Spleen (tissue), 11 donors: ENCODE measurements around the gene ELFN2. TPM values are rescaled to one million over a fixed set of nuclear protein-coding genes. Genes with fewer than 3 reads are reported as not detected.

Experiments used
- DNase-seq: peaks from one replicate; pipeline ENCODE4 v3.0.0-alpha.2; 2020
- H3K27ac ChIP-seq, 8 donors: fragments of 200-600 bp; sonication (generic) in 7 of 8; 1 replicate in 4 of 8; 2 replicates in 4 of 8; pipeline versions ENCODE4 v1.5.0 to v1.8.0; 2016 to 2021; ENCODE audit warnings: inconsistent platforms in 4 of 8, mild to moderate bottlenecking in 4 of 8, moderate library complexity in 1 of 8
- H3K27me3 ChIP-seq, 7 donors: fragments of 200-600 bp; sonication (generic) in 6 of 7; replicated peaks in 1 of 7; 1 replicate in 4 of 7; 2 replicates in 3 of 7; pipeline versions ENCODE4 v1.5.0 to v1.8.0; 2016 to 2021; ENCODE audit warnings: inconsistent platforms in 3 of 7, mild to moderate bottlenecking in 1 of 7
- H3K36me3 ChIP-seq, 6 donors: fragments of 200-600 bp; sonication (generic) in 5 of 6; 1 replicate in 4 of 6; 2 replicates in 2 of 6; pipeline versions ENCODE4 v1.5.0 to v1.8.0; 2016 to 2021; ENCODE audit warnings: inconsistent platforms in 2 of 6
- H3K4me1 ChIP-seq, 6 donors: fragments of 200-600 bp; sonication (generic) in 5 of 6; 1 replicate in 3 of 6; 2 replicates in 3 of 6; pipeline versions ENCODE4 v1.5.0 to v1.8.0; 2016 to 2021; ENCODE audit warnings: inconsistent platforms in 3 of 6
- H3K4me3 ChIP-seq, 8 donors: fragments of 200-600 bp; sonication (generic) in 7 of 8; 1 replicate in 4 of 8; 2 replicates in 4 of 8; pipeline versions ENCODE4 v1.5.0 to v1.8.0; 2016 to 2021; ENCODE audit warnings: inconsistent platforms in 4 of 8, mild to moderate bottlenecking in 4 of 8, moderate library complexity in 2 of 8
- H3K9me3 ChIP-seq, 8 donors: fragments of 200-600 bp; sonication (generic) in 7 of 8; 1 replicate in 4 of 8; 2 replicates in 4 of 8; pipeline versions ENCODE4 v1.5.0 to v1.8.0; 2016 to 2021; ENCODE audit warnings: inconsistent platforms in 4 of 8
- CTCF ChIP-seq, 11 experiments: fragments of 200-600 bp in 7 of 11; fragments of 450-650 bp in 4 of 11; sonication (generic) in 4 of 11; IDR thresholded peaks in 8 of 11; conservative IDR thresholded peaks in 3 of 11; 1 replicate in 7 of 11; 2 replicates in 4 of 11; pipeline versions ENCODE4 v1.4.0 to v1.8.0; 2016 to 2021; ENCODE audit warnings: antibody characterized with exemption in 11 of 11, inconsistent platforms in 4 of 11, mild to moderate bottlenecking in 1 of 11
- POLR2A ChIP-seq, 3 donors: fragments of 450-650 bp; IDR thresholded peaks; one replicate each; pipeline ENCODE4 v1.5.1; 2017; ENCODE audit warnings: antibody characterized with exemption in 3 of 3, mild to moderate bottlenecking in 1 of 3
- POLR2AphosphoS5 ChIP-seq, 3 donors: sonication (generic); formaldehyde crosslinking; IDR thresholded peaks; one replicate each; pipeline ENCODE4 v1.5.1; 2017; ENCODE audit warnings: antibody characterized with exemption in 3 of 3
- WGBS, 5 donors: extraction: QIAGEN DNeasy Blood & Tissue Kit in 3 of 5; methylation state at CpG; one replicate each; pipeline versions ENCODE4 v1.1.5 to v1.1.7; 2013 to 2018; 5-methylcytosine and 5-hydroxymethylcytosine counted together
- intact Hi-C: fragments of 100-400 bp; cut with DNase I; formaldehyde crosslinking; loops from one replicate; pipeline ENCODE4 v1.15.0; 2023; ENCODE audit warnings: low total_unique reads
- polyA plus RNA-seq, 3 donors: library from polyadenylated mRNA; stranded (reverse); fragments of 200-250 nt; gene quantifications; one replicate each; pipeline ENCODE4 v1.2.1, GENCODE V29; 2013
- total RNA-seq, 7 donors: library from RNA; depleted of rRNA in 3 of 7; stranded (reverse); fragments of >200 nt in 3 of 7; fragmentation: NEBNext Ultra II Directional in 4 of 7; extraction: Animal tissue kit (Norgen Biotek cat#: 25700) in 4 of 7; gene quantifications; one replicate each; pipeline versions ENCODE4 v1.1.0 to v1.2.1, GENCODE V29; 2016 to 2021
- donor health status: healthy with polysubstance abuse.
- donor health status: DM: no; HTN: no; CAD: no; lungs with moderate emphysema.
- donor health status: DM: no; HTN: no; CAD: no.
- donor health status: Bipolar disorder and iron deficiency.
- donor health status: healthy.
- donor health status: DM: no; HTN: no; CAD: no.
- donor health status: DM: yes; HTN: yes; CAD: no.

Gene ELFN2
- total and polyA plus RNA-seq, 10 donors: 0.02 to 0.19 (median 0.07) TPM; not detected in 1

GRCh38 chr22:37442537-37442936 lies 15.3 kb upstream of the ELFN2 start:
- TF ChIP-seq POLR2AphosphoS5 (IDR thresholded peaks at IDR 0.05) (no peak), CTCF (IDR thresholded peaks at IDR 0.05 in 8 of 11, conservative IDR thresholded peaks at IDR 0.05 in 3 of 11) (no peak), POLR2A (IDR thresholded peaks at IDR 0.05) (no peak)
- Histone ChIP-seq H3K36me3 (no peaks in the 10 kb centered on the region), H3K4me3 (no peak overlapping the region), H3K27me3 (peaks cover 0 to 35% (median 0%) of the 10 kb centered on the region in 7 donors), H3K9me3 (peaks cover 0 to 12% (median 6%) of the 10 kb centered on the region in 8 donors), H3K4me1 (no peaks in the 10 kb centered on the region), H3K27ac (no peak overlapping the region)
- intact Hi-C loops: no loop called here
- 48 to 73% (median 63%) methylated on average over 2 of the region's 2 CpGs for WGBS, 5 donors
- no peak for DNase-seq

GRCh38 chr22:37442135-37442534 lies 14.9 kb upstream of the ELFN2 start:
- Histone ChIP-seq H3K27me3 (peaks cover 0 to 35% (median 0%) of the 10 kb centered on the region in 7 donors), H3K36me3 (no peaks in the 10 kb centered on the region), H3K4me1 (no peaks in the 10 kb centered on the region), H3K27ac (no peak overlapping the region), H3K9me3 (peaks cover 0 to 12% (median 6%) of the 10 kb centered on the region in 8 donors), H3K4me3 (no peak overlapping the region)
- 80 to 87% (median 84%) methylated on average over 8 of the region's 8 CpGs for WGBS, 5 donors
- no peak for DNase-seq
- TF ChIP-seq CTCF (IDR thresholded peaks at IDR 0.05 in 8 of 11, conservative IDR thresholded peaks at IDR 0.05 in 3 of 11) (no peak), POLR2A (IDR thresholded peaks at IDR 0.05) (no peak), POLR2AphosphoS5 (IDR thresholded peaks at IDR 0.05) (no peak)
- intact Hi-C loops: no loop called here

GRCh38 chr22:37440875-37441274 lies 13.6 kb upstream of the ELFN2 start:
- Histone ChIP-seq H3K27ac (no peak overlapping the region), H3K4me3 (no peak overlapping the region), H3K9me3 (peaks cover 0 to 12% (median 6%) of the 10 kb centered on the region in 8 donors), H3K36me3 (no peaks in the 10 kb centered on the region), H3K27me3 (peaks cover 0 to 34% (median 0%) of the 10 kb centered on the region in 7 donors), H3K4me1 (no peaks in the 10 kb centered on the region)
- 76 to 99% (median 85%) methylated on average over 4 of the region's 4 CpGs for WGBS, 5 donors
- TF ChIP-seq POLR2AphosphoS5 (IDR thresholded peaks at IDR 0.05) (no peak), CTCF (IDR thresholded peaks at IDR 0.05 in 8 of 11, conservative IDR thresholded peaks at IDR 0.05 in 3 of 11) (no peak), POLR2A (IDR thresholded peaks at IDR 0.05) (no peak)
- intact Hi-C loops: no loop called here
- no peak for DNase-seq

- H3K4me3 ChIP-seq: no peak overlapping the region
- DNase-seq: no peak
- WGBS, 5 donors: 59 to 93% (median 75%) methylated on average over 5 of the region's 5 CpGs
- peaks cover 0 to 38% (median 0%) of the 10 kb centered on the region in 7 donors for H3K27me3 ChIP-seq
- no peak for TF ChIP-seq POLR2AphosphoS5 (IDR thresholded peaks at IDR 0.05)
- no peak for TF ChIP-seq CTCF (IDR thresholded peaks at IDR 0.05 in 8 of 11, conservative IDR thresholded peaks at IDR 0.05 in 3 of 11)
- no peak for TF ChIP-seq POLR2A (IDR thresholded peaks at IDR 0.05)
- H3K4me1 ChIP-seq: no peaks in the 10 kb centered on the region
- no peaks in the 10 kb centered on the region for H3K36me3 ChIP-seq
- peaks cover 0 to 12% (median 6%) of the 10 kb centered on the region in 8 donors for H3K9me3 ChIP-seq
- H3K27ac ChIP-seq: no peak overlapping the region
- intact Hi-C loops: no loop called here
Measured at GRCh38 chr22:37439347-37439746, 12.1 kb upstream of the ELFN2 start.
